SU-DHL-6 (cell line): ENCODE data around the gene NCLN.

ENCODE experiments used
- H2AFZ ChIP-seq: fragments of 200-600 bp; sonication (generic); 2 replicates; pipeline ENCODE4 v1.6.1; 2014; ENCODE audit warnings: low read depth, mild to moderate bottlenecking, moderate library complexity, mixed read lengths, antibody characterized with exemption, low read length; ENCODE audit not compliant: severe bottlenecking
- H3F3A ChIP-seq: fragments of 200-600 bp; shearing (Covaris generic); 2 replicates; pipeline ENCODE4 v1.6.0; 2016; ENCODE audit warnings: antibody characterized with exemption, mild to moderate bottlenecking; ENCODE audit not compliant: insufficient read depth
- H3K27ac ChIP-seq: fragments of 200-600 bp; sonication (generic); 2 replicates; pipeline ENCODE4 v1.5.1; 2016; ENCODE audit warnings: low read depth, mild to moderate bottlenecking, low read length, moderate library complexity, mixed read lengths
- H3K27me3 ChIP-seq: fragments of 200-600 bp; sonication (generic), shearing (Covaris generic); 2 replicates; pipeline ENCODE4 v1.6.0; 2014; ENCODE audit warnings: mild to moderate bottlenecking, low read length
- H3K36me3 ChIP-seq: fragments of 200-600 bp; sonication (generic); 2 replicates; pipeline ENCODE4 v1.6.1; 2014; ENCODE audit warnings: mild to moderate bottlenecking, low read length, mixed read lengths
- H3K4me2 ChIP-seq: fragments of 300-600, 200-600 bp; shearing (Covaris generic), sonication (generic); 2 replicates; pipeline ENCODE4 v1.6.0; 2014; ENCODE audit warnings: low read length, low read depth, mild to moderate bottlenecking; ENCODE audit not compliant: poor library complexity, severe bottlenecking
- H3K4me3 ChIP-seq: fragments of 200-600 bp; sonication (generic); 2 replicates; pipeline ENCODE4 v1.5.1; 2014; ENCODE audit warnings: antibody characterized with exemption, low read length, mild to moderate bottlenecking, mixed read lengths; ENCODE audit not compliant: insufficient read depth, poor library complexity, severe bottlenecking
- H3K79me2 ChIP-seq: fragments of 200-600 bp; sonication (generic); 2 replicates; pipeline ENCODE4 v1.6.1; 2014; ENCODE audit warnings: mild to moderate bottlenecking, low read length, moderate library complexity; ENCODE audit not compliant: insufficient read depth
- H3K9ac ChIP-seq: fragments of 200-600 bp; sonication (generic); 2 replicates; pipeline ENCODE4 v1.7.0; 2014; ENCODE audit warnings: mild to moderate bottlenecking, low read length
- H3K9me2 ChIP-seq: fragments of 200-600 bp; sonication (generic); replicated peaks from 2 replicates; pipeline ENCODE4 v1.6.1; 2014; ENCODE audit warnings: low read length; ENCODE audit not compliant: insufficient read depth
- H3K9me3 ChIP-seq: fragments of 200-600 bp; sonication (generic); 2 replicates; pipeline ENCODE4 v1.6.1; 2014; ENCODE audit warnings: low read length, mixed read lengths; ENCODE audit not compliant: insufficient read depth
- H4K20me1 ChIP-seq: fragments of 200-600 bp; sonication (generic); 2 replicates; pipeline ENCODE4 v1.6.1; 2014; ENCODE audit warnings: low read depth, mild to moderate bottlenecking, antibody characterized with exemption, low read length, moderate library complexity, mixed read lengths
- CTCF ChIP-seq: fragments of 200-600 bp; sonication (generic); IDR thresholded peaks from one replicate; pipeline ENCODE4 v1.5.1; 2017; ENCODE audit warnings: antibody characterized with exemption, mild to moderate bottlenecking, low read length, moderate library complexity; ENCODE audit not compliant: insufficient read depth, poor library complexity, severe bottlenecking
- EZH2phosphoT487 ChIP-seq: fragments of 200-600 bp; sonication (generic), shearing (Covaris generic); conservative IDR thresholded peaks from 2 replicates; pipeline ENCODE4 v1.6.1; 2018; ENCODE audit warnings: mild to moderate bottlenecking, antibody characterized with exemption, low read length, moderate library complexity, mixed read lengths

NCLN gene

DNA sequence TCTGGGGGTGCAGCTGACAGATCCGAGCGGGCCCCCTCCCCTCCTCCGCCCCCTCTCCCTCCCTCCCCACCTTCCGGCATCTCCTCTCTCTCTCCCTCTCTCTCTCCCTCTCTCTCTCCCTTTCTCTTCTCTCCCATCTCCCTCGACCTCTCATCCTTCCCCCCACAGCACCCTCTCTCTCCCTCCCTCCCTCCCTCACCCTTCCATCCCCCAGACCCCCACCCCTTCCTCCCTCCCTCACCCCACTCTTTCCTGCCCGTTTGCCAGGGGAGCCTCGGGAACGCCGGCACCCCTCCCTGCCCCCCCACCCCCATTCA, 39.4 kb downstream of the NCLN start:
- Histone ChIP-seq H3K9ac (no peak overlapping the region), H3F3A (no peaks in the 10 kb centered on the region), H2AFZ (no peak overlapping the region), H4K20me1 (no peaks in the 10 kb centered on the region), H3K36me3 (no peaks in the 10 kb centered on the region), H3K9me3 (no peaks in the 10 kb centered on the region), H3K79me2 (no peaks in the 10 kb centered on the region), H3K9me2 (no peaks in the 10 kb centered on the region), H3K27me3 (no peaks in the 10 kb centered on the region), H3K4me3 (no peak overlapping the region), H3K4me2 (no peak overlapping the region), H3K27ac (no peak overlapping the region)
- TF ChIP-seq CTCF, result no peak
- no peak for TF ChIP-seq EZH2phosphoT487

GRCh38 chr19:3225677-3226093, 40.0 kb downstream of the NCLN start:
- Histone ChIP-seq H3K4me3 (no peak overlapping the region), H4K20me1 (no peaks in the 10 kb centered on the region), H3K9me3 (no peaks in the 10 kb centered on the region), H3F3A (no peaks in the 10 kb centered on the region), H3K9me2 (no peaks in the 10 kb centered on the region), H3K9ac (no peak overlapping the region), H3K79me2 (no peaks in the 10 kb centered on the region), H2AFZ (no peak overlapping the region), H3K27ac (no peak overlapping the region), H3K36me3 (no peaks in the 10 kb centered on the region), H3K4me2 (no peak overlapping the region), H3K27me3 (no peaks in the 10 kb centered on the region)
- TF ChIP-seq EZH2phosphoT487 (no peak), CTCF (no peak)

DNA sequence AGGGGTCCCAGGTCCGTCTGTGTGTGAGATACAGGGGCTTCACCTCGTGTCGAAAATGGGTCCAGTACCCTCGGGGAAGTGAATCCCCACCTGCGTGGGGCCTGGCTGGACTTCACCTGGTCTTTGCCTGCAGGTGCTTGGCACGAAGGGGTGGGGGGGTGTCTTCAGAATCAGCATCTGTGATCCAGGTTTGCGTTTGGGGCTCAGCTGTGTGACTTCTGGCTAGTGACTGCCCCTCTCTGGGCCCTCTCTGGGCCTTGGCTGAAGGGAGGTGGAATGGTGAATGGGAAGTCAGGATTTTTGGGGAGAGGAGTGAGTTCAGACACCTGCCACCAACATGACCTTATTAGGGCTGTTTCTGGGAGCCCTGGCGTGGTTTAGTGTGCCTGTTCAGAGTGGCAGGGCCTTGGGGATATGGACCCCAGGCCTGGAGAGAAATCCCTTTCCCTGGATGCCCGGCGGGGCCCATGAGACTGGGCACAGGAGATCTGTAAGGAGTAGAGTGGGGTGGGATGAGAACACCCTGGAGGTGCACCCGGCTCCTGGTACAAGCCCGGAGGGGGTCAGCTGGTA, 41.4 kb downstream of the NCLN start:
- Histone ChIP-seq H3K27ac (no peak overlapping the region), H2AFZ (no peak overlapping the region), H3K4me2 (no peak overlapping the region), H3K9me3 (no peaks in the 10 kb centered on the region), H4K20me1 (no peaks in the 10 kb centered on the region), H3K4me3 (no peak overlapping the region), H3K36me3 (no peaks in the 10 kb centered on the region), H3F3A (no peaks in the 10 kb centered on the region), H3K27me3 (no peaks in the 10 kb centered on the region), H3K9ac (no peak overlapping the region), H3K79me2 (no peaks in the 10 kb centered on the region), H3K9me2 (no peaks in the 10 kb centered on the region)
- TF ChIP-seq EZH2phosphoT487 (no peak), CTCF (no peak)

GRCh38 chr19:3229346-3229743, 43.6 kb downstream of the NCLN start:
- Histone ChIP-seq H3K9me2 (no peaks in the 10 kb centered on the region), H3K27ac (no peak overlapping the region), H3K4me3 (no peak overlapping the region), H3K4me2 (no peak overlapping the region), H3K79me2 (no peaks in the 10 kb centered on the region), H3K9ac (no peak overlapping the region), H2AFZ (no peak overlapping the region), H3K9me3 (no peaks in the 10 kb centered on the region), H4K20me1 (no peaks in the 10 kb centered on the region), H3F3A (no peaks in the 10 kb centered on the region), H3K36me3 (no peaks in the 10 kb centered on the region), H3K27me3 (no peaks in the 10 kb centered on the region)
- TF ChIP-seq CTCF (no peak), EZH2phosphoT487 (no peak)
